ENCODE data around the gene RUVBL2.
A peak's percentile ranks its signal among the peaks of the same experiment; 100 is the strongest.

The RUVBL2 gene

GRCh38 chr19:48989701-48990291 lies 3.9 kb upstream of the RUVBL2 start:
- DNase-seq, result no peak

- DNase-seq, result no peak
Observed at GRCh38 chr19:48990400-48990799, 3.3 kb upstream of the RUVBL2 start.

GRCh38 chr19:48991011-48991609 lies 2.6 kb upstream of the RUVBL2 start:
- no peak for DNase-seq

DNA sequence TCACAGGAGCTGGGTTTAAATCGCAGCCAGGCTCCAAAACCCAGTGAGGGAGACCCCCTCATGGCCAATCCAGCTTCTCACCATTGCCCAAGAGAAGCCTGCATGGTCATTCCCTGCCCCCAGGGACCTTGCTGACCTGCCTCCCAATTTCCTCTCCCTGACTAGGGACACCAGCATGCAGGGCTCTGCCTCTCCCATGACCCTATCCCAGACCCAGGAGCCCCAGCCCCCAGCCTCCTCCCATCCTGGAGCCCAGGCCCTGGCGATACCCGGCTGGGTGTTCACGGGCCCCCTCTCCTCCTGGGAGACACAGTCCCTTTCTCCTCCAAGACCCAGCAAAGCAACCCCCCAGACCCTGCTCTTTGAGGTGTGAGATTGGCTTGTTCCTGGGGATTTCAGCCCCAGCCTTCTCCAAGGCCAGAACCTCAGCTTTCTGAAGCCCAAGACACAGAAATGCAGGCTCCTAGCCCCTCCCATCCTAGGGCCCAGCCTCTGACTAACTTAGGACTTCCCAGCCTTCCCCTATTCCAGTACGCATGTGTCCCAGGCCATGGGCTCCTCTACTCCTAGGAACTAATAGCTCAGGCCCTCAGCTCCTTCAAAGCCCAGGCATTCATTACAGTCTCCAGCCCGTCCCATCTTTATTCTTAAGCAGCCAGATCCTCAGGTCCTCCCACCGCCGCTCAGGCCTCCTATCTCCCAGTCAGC lies 1.7 kb upstream of the RUVBL2 start:
- DNase-seq, result peak; percentile 52

DNA sequence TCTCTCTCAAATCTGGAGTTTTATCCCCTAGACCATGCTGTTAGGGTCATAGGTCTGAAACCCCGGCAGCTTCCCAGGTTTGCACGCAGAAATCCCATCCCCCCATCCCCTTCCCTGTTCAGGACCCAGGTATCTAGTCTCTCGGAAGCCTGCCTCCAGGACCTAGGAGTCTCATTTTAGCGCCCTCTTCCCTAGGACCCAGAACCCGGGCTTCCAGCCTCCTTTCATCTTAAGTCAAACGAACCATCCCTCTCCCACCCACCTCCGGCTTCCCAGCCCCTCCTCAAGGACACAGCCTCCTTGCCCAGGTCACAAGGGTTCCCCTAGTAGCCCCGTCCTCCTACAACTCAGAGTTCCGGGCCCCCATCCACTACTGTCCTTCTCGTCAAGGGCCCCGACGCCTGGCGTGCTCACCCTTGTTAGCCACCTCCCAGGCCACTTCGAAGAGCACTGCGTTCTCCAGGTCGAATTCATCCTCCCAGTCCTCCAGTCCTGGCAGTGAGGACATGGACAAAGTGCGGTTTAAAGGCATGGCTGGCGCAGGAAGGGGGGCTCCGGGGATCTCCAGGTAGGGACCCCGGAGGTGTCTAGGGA lies 1.0 kb upstream of the RUVBL2 start:
- peak; percentile 39 for DNase-seq

DNA sequence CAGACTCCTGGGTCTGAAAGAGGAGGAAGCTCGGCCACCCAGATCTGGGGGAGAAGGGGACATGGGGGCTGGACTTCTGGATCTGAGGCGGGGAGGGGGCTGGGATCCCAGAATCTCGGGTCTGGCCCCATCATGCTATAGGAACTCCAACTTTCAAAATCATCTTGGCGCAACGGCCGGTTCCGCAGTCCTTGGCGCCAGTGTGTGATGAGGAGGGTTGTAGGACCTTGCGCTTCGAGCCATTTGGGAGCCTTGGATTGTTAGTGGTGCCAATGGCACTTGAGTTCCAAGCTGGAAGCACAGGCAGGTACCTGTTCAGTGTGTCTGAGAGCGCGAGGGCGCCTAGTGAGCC lies 324 bp downstream of the RUVBL2 start:
- DNase-seq, result no peak

DNA sequence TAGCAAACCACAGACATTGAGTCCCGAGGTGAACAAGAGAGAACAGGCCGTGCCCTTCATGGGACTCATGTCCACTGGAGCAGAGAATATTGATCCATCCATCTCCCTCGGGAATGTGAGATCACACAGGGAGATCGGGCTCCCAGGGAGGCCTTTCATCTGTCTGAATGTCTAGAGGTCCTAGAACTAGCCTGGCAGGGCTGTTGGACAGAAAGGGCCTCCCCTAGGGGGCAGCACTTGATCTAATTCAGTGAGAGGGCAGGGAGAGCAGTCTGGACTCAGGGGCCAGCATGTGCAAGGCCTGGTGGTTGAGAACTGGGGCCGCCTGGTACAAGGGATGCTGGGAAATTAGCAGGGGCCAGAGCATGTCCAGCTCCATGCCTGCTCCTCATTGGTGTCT lies 4.3 kb downstream of the RUVBL2 start:
- peak; percentile 84 for DNase-seq

- peak; percentile 87 for DNase-seq
Observed at GRCh38 chr19:48999481-49000325, 6.0 kb downstream of the RUVBL2 start.

GRCh38 chr19:49004133-49004532 lies 10.4 kb downstream of the RUVBL2 start:
- no peak for DNase-seq

- no peak for DNase-seq
Observed at GRCh38 chr19:49004964-49005614, 11.4 kb downstream of the RUVBL2 start.

GRCh38 chr19:49006905-49007304 lies 13.2 kb downstream of the RUVBL2 start:
- no peak for DNase-seq

GRCh38 chr19:49009828-49010227 lies 16.1 kb downstream of the RUVBL2 start:
- DNase-seq, result no peak

- DNase-seq, result no peak
Observed at GRCh38 chr19:49010453-49010852, 16.8 kb downstream of the RUVBL2 start.

DNA sequence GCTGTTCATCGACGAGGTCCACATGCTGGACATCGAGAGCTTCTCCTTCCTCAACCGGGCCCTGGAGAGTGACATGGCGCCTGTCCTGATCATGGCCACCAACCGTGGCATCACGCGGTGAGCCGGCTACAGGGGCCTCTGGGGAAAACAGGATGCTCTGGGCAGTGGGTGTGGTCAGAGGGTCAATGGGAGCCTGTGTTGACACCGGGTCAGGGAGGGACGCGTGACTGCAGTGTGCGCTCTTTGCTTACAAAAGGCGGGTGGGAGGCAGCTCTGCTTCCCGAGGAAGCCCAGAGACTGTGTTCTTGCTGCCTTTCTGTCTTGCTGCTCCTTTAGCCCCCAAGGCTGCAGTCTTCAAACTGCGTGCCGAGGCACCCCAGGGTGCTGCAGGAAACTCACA lies 17.5 kb downstream of the RUVBL2 start:
- DNase-seq, result no peak

DNA sequence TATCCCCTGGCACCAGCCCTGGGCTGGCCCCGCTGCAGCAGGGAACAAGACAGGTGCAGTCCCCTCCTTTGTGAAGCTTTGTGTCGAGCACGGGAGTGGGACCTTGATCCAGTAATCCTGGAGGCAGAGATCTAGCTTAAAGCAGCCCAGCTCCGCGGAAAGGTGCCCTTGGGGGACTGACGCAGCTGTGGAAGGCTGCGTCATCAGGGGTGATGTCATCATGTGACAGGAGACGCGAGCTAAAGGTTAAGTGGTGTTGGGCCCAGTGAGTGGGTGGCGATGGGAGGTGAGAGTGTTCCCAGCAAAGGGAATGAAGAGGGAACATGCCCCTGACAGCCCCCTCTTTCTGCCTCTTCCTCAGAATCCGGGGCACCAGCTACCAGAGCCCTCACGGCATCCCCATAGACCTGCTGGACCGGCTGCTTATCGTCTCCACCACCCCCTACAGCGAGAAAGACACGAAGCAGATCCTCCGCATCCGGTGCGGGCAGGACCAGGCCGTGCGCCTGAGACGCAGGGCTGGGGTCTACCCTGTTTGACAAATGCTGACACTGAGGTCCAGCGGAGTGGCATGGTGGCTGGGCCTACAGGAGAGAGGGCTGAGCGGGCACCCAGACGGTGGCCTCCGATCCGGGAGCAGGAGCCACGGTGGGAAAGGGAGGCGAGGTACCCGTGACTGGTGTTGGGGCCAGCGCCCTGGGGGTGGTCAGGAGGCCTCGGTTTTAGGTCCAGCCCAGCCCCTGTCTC lies 20.6 kb downstream of the RUVBL2 start:
- DNase-seq, result no peak

GRCh38 chr19:49014870-49015255 lies 21.2 kb downstream of the RUVBL2 start:
- DNase-seq, result no peak

DNA sequence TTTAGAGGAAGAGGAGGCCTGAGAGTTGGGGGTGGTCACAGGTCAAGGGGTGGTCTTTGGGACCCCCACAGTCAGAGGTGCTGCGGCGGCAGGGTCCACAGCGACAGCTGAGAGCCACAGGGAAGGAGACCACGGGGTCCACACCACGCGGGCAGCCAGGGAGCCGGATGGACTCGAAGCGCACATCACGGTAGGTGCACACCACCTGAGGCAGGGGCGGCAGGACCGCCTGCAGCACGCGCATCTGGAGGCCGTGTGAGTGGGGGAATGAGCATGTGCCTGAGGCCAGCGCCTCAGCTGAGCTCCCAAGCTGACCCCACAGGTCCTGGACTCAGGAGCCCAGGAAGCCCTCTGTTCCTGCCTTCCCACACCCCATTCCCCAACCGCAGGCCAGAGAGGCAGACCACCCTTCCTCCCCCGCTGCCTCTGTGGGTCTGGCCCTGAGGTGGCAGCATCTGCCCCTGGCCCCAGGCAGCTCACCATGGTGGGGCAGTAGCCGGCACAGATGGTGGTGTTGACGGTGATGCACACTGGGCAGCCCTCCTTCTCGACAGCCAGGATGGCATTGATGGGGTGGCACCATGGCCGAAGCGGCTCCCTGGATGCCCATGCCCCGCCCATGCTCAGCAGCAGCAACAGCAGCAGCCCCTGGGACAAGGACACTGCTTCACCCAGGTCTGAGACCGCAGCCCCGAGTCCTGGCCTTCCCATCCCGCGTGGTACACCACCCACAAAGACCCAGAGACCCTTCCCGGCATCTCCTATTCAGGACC lies 22.6 kb downstream of the RUVBL2 start:
- DNase-seq, result no peak

DNA sequence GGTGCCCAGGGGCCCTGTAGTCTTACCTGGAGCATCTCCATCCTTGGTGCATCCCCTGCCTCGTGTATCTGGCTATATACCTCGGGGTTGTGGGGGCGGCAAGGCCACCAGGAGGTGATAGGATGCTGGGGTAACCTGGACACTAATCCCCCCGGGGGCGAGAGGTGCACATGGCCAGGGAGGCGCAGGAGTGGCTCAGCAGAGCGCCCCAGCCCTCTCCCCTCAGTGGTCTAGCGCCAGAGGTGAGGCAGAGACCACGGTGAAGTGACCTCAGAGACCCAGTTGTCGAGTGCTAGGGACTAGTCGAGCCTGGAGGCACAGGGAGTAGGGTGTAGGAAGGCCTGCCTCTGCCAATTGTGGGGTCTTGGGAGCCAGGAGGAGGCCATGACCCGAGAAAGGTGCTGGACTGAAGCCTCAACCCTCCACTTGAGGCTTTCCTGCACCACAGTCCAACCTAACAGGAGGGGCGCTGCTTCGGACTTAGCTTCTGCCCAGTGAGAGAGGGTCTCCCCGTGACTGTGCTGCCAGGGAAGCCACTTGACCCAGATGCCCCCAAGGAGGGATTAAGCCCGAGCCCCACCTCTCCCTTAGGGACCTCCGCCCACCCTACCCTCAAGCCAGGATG lies 23.5 kb downstream of the RUVBL2 start, which contains the start of gene LHB:
LHB (minus strand) TSS at position 51 of the 625 bp plus-strand sequence; CDS start at position 41, 10 bp downstream.
- DNase-seq, result no peak

GRCh38 chr19:49017666-49018351 lies 24.1 kb downstream of the RUVBL2 start:
- DNase-seq, result peak; percentile 86
